Large intestine (tissue), 3 donors: Measurements from ENCODE around the gene PKDREJ. TPM values are rescaled to one million over a fixed set of nuclear protein-coding genes. Genes with fewer than 3 reads are reported as not detected.

Experiments used
- DNase-seq, 2 donors: peaks; one replicate each; pipeline versions ENCODE4 v3.0.0 to v3.0.0-alpha.2; 2013
- H3K27ac ChIP-seq: one replicate; pipeline ENCODE4 v1.5.1; 2013; ENCODE audit warnings: low read length
- H3K27me3 ChIP-seq: 2 replicates; pipeline ENCODE4 v1.6.1; 2013; ENCODE audit warnings: low read length; ENCODE audit not compliant: control insufficient read depth, insufficient read depth
- H3K36me3 ChIP-seq: 2 replicates; pipeline ENCODE4 v1.6.1; 2013; ENCODE audit warnings: low read length; ENCODE audit not compliant: control insufficient read depth, insufficient read depth
- H3K4me1 ChIP-seq: one replicate; pipeline ENCODE4 v1.6.1; 2013; ENCODE audit warnings: low read length; ENCODE audit not compliant: control insufficient read depth, insufficient read depth
- H3K4me3 ChIP-seq: one replicate; pipeline ENCODE4 v1.5.1; 2013; ENCODE audit warnings: low read length
- H3K9me3 ChIP-seq: one replicate; pipeline ENCODE4 v1.6.1; 2013; ENCODE audit warnings: mild to moderate bottlenecking, low read depth, low read length, moderate library complexity; ENCODE audit not compliant: control insufficient read depth
- whole genome bisulfite sequencing: methylation state at CpG from one replicate; pipeline ENCODE4 v1.1.5; 2013; ENCODE audit warnings: low lambda C conversion rate; ENCODE audit not compliant: insufficient coverage; 5-methylcytosine and 5-hydroxymethylcytosine counted together
- polyA plus RNA-seq: library from polyadenylated mRNA; unstranded; fragments of 120-200 nt; gene quantifications from one replicate; pipeline ENCODE4 v1.2.1, GENCODE V29; 2013

PKDREJ gene
- polyA plus RNA-seq, 1 donor, result 0.69 TPM

DNA sequence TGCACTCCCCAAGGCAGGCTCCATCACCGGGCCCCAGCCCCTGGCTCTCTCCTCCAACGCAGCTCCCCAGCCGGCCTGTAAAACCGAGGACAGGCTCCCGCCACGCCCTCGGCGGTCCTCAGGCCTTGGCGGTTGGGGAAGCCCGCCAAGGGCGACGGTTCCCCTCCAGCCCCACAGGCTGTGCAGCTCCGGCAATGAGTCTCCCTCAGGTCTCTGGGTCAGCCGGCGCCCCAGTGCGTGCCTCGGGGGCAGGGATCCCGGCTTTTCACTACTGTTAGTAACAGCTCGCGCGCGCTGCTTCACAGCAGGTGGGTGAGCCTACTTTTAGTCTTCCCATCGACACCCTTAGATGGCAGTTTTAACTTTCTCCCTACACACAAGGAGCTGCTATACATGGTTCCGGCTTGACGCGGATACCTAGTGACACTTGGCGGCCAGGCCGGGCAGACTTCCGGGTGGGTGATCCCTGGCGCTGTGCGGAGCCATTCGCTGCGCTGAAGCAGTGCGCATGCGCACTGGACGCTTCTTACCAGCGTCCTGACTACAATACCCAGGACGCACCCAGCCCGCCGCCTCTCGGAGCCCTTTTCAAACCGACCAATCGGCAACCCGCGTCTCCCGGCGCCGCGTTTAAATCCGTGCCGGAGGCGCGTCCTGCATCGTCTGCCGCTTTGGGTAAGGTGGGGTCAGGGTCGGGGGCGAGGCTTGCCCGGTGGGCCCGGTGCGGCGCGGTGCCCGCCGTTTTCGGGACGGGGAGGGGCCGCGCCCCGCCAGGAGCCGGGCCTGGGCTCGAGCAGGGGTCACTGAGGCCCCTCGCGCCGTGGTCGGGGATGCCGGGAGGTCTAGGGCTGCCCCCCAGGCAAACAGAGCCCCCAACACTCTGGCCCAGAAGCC lies 33.4 kb upstream of the PKDREJ start, which contains the start of gene GTSE1:
Gene GTSE1 (plus strand): TSS at position 614 of the 894 bp plus-strand sequence. CDS start 531 bp downstream, outside the sequence.
- Histone ChIP-seq H3K4me3 (peak within 1 kb of the TSS; percentile 72), H3K27me3 (no peaks in the 10 kb centered on the region), H3K27ac (peak within 1 kb of the TSS; percentile 85), H3K36me3 (peaks cover 28% of the 10 kb centered on the region), H3K4me1 (peaks cover 15% of the 10 kb centered on the region), H3K9me3 (no peaks in the 10 kb centered on the region)
- WGBS, result no CpG with 5 or more reads among the region's 76 CpGs
- peak; percentile 98 to 99 for DNase-seq

GRCh38 chr22:46295277-46295971 lies 32.3 kb upstream of the PKDREJ start:
- no peak overlapping the region for H3K27ac ChIP-seq

DNA sequence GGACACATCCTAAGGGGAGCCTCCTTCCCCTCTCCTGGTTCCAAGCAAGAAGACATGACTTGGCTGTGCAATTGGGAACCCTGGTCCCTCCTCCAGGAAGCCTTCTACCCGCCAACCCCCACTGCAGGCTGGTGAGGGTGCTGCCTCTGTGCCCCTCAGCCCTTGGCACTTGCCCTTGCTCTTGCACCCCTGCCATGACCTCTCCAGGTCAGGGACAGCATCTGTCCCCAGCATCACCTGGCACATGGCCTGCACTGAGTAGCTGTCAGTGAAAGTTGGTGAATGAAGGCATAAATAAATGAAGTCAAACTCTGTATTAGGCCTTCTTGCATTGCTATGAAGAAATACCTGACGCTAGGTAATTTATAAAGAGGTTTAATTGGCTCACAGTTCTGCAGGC lies 31.6 kb upstream of the PKDREJ start:
- WGBS, result no CpG with 5 or more reads among the region's 2 CpGs
- H3K4me1 ChIP-seq, result peaks cover 15% of the 10 kb centered on the region
- no peak overlapping the region for H3K4me3 ChIP-seq
- peaks cover 40% of the 10 kb centered on the region for H3K36me3 ChIP-seq
- H3K9me3 ChIP-seq, result no peaks in the 10 kb centered on the region
- DNase-seq, result no peak
- no peaks in the 10 kb centered on the region for H3K27me3 ChIP-seq
- H3K27ac ChIP-seq, result no peak overlapping the region

More at GRCh38 chr22:46295277-46295971, 32.3 kb upstream of the PKDREJ start:
- Histone ChIP-seq H3K27me3 (no peaks in the 10 kb centered on the region), H3K4me1 (peaks cover 15% of the 10 kb centered on the region), H3K4me3 (peak overlapping the region; percentile 72), H3K9me3 (no peaks in the 10 kb centered on the region), H3K36me3 (peaks cover 35% of the 10 kb centered on the region)
- no peak for DNase-seq
- WGBS, result no CpG with 5 or more reads among the region's 4 CpGs

GRCh38 chr22:46293577-46294260 lies 30.6 kb upstream of the PKDREJ start:
- Histone ChIP-seq H3K27ac (no peak overlapping the region), H3K4me1 (peaks cover 15% of the 10 kb centered on the region), H3K4me3 (no peak overlapping the region), H3K36me3 (peaks cover 51% of the 10 kb centered on the region), H3K9me3 (no peaks in the 10 kb centered on the region), H3K27me3 (no peaks in the 10 kb centered on the region)
- DNase-seq, result no peak
- WGBS, result no CpG with 5 or more reads among the region's 11 CpGs

- H3K36me3 ChIP-seq, result peaks cover 61% of the 10 kb centered on the region
- no peak overlapping the region for H3K27ac ChIP-seq
- no CpG with 5 or more reads among the region's 14 CpGs for WGBS
- peaks cover 12% of the 10 kb centered on the region for H3K4me1 ChIP-seq
- no peaks in the 10 kb centered on the region for H3K9me3 ChIP-seq
- no peak overlapping the region for H3K4me3 ChIP-seq
- H3K27me3 ChIP-seq, result no peaks in the 10 kb centered on the region
- no peak for DNase-seq
Measured at GRCh38 chr22:46292732-46293131, 29.6 kb upstream of the PKDREJ start.

DNA sequence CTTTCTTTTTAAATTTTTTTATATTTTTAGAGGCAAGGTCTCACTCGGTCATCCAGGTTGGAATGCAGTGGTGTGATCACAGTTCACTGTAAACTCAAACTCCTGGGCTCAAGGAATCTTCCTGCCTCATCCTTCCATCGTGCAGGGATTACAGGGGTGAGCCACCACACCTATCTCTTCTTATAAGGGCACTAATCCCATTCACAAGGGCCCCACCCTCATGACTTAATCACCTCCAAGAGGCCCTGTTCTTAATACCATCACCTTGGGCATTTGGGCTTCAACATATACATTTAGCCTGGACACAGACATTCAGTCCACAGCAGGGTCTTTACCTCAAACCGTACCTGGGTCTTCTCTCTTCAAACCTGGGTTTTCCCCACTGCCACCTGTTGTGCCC lies 29.0 kb upstream of the PKDREJ start:
- WGBS, result no CpG with 5 or more reads among the region's 3 CpGs
- H3K9me3 ChIP-seq, result no peaks in the 10 kb centered on the region
- no peak overlapping the region for H3K4me3 ChIP-seq
- peaks cover 10% of the 10 kb centered on the region for H3K4me1 ChIP-seq
- no peak for DNase-seq
- no peak overlapping the region for H3K27ac ChIP-seq
- H3K27me3 ChIP-seq, result no peaks in the 10 kb centered on the region
- peaks cover 66% of the 10 kb centered on the region for H3K36me3 ChIP-seq

GRCh38 chr22:46290843-46291785 lies 28.0 kb upstream of the PKDREJ start:
- 92% methylated on average over 2 of the region's 23 CpGs for WGBS
- Histone ChIP-seq H3K4me3 (no peak overlapping the region), H3K27ac (no peak overlapping the region), H3K4me1 (peaks cover 5% of the 10 kb centered on the region), H3K36me3 (peaks cover 76% of the 10 kb centered on the region), H3K27me3 (no peaks in the 10 kb centered on the region), H3K9me3 (no peaks in the 10 kb centered on the region)
- no peak for DNase-seq

DNA sequence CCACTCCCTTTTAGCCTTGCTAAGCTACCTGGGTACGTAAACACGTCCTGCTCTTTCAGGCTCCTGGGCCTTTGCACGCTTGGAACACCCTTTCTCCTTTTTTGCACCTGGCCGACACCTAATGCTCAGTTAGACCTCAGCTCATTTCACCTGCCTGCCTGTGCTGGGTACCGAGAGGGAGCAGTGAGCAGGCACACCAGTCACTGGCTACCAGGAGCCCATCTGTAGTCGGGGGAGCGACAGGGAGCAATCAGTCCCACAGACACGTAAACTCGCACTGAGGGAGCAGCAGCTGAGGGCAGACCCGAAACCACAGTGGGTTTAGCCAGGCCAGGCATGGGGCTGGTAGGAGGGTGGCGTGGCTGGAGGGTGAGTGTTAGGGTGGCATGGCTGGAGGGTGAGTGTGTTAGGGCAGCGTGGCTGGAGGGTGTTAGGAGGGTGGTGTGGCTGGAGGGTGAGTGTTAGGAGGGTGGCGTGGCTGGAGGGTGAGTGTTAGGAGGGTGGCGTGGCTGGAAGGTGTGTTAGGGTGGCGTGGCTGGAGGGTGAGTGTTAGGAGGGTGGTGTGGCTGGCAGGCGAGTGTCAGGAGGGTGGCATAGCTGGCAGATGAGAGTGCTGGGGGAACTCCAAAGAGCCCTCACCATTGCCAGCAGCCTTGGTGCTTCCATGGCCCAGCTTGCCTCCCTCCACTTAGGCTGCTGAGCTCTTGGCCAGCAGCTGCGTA lies 27.1 kb upstream of the PKDREJ start:
- Histone ChIP-seq H3K4me1 (no peaks in the 10 kb centered on the region), H3K27me3 (no peaks in the 10 kb centered on the region), H3K9me3 (no peaks in the 10 kb centered on the region), H3K36me3 (peaks cover 82% of the 10 kb centered on the region), H3K4me3 (no peak overlapping the region), H3K27ac (no peak overlapping the region)
- no CpG with 5 or more reads among the region's 17 CpGs for WGBS
- DNase-seq, result no peak

DNA sequence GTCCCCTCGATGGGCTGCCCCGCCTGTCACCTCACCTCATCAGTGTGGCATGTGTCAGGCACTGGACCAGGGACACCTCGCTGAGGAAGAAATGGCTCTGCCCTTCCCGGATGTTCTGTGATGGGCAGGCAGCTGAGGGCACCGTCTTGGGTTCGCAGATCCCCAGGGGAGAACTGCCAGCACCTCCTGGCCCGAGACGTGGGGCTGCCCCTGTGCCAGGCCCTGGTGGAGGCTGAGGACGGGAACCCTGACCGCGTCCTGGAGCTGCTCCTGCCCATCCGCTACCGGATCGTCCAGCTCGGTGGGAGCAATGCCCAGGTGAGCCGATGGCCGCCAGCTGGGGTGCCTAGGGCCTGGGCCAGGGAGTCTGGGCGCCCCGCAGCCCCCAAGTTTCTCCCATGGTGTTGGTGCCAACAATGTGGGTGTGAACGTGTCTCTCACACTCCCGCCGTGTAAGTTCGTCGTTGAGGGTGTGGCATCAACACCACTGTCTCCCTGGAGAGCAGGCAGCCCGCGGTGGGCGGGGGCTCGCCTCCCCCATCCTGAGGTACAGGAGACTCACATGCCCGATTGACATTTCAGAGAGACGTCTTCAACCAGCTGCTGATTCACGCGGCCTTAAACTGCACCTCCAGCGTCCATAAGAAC lies 26.2 kb upstream of the PKDREJ start:
- H3K36me3 ChIP-seq, result peaks cover 91% of the 10 kb centered on the region
- H3K9me3 ChIP-seq, result no peaks in the 10 kb centered on the region
- no peaks in the 10 kb centered on the region for H3K27me3 ChIP-seq
- DNase-seq, result no peak
- no peak overlapping the region for H3K4me3 ChIP-seq
- WGBS, result 100% methylated on average over 1 of the region's 33 CpGs
- H3K4me1 ChIP-seq, result no peaks in the 10 kb centered on the region
- H3K27ac ChIP-seq, result no peak overlapping the region
